Sigmoid colon (tissue), 4 donors: ENCODE data around the gene RHOBTB1.

Source experiments
- CTCF ChIP-seq, 4 experiments: fragments of 450-650 bp in 3 of 4; fragments of 200-600 bp in 1 of 4; IDR thresholded peaks; one replicate each; pipeline ENCODE4 v1.5.1; 2016 to 2019; ENCODE audit warnings: antibody characterized with exemption in 4 of 4, mild to moderate bottlenecking in 3 of 4, moderate library complexity in 2 of 4
- POLR2A ChIP-seq, 2 donors: fragments of 450-650 bp; IDR thresholded peaks; one replicate each; pipeline ENCODE4 v1.6.1; 2016; ENCODE audit warnings: antibody characterized with exemption in 2 of 2, mild to moderate bottlenecking in 2 of 2, moderate library complexity in 2 of 2
- POLR2AphosphoS5 ChIP-seq, 4 donors: sonication (generic); formaldehyde crosslinking; IDR thresholded peaks; one replicate each; pipeline ENCODE4 v1.6.1; 2017; ENCODE audit warnings: antibody characterized with exemption in 4 of 4

GRCh38 chr10:60986791-60987190, 42.8 kb upstream of the RHOBTB1 start:
- TF ChIP-seq CTCF (IDR thresholded peaks at IDR 0.05) (no peak), POLR2A (IDR thresholded peaks at IDR 0.05) (no peak), POLR2AphosphoS5 (IDR thresholded peaks at IDR 0.05) (no peak)
